Trophoblast cell (in vitro differentiated cells and primary cell): Measurements from ENCODE around the gene TFRC.
"Not testable (repeated sequence)": the region's sequence is repeated elsewhere in the genome, so short reads cannot be mapped to it uniquely, and the experiment has no call there.

ENCODE experiments used
- DNase-seq, 2 donors: peaks; one replicate each; pipeline ENCODE4 v3.0.0-alpha.2; 2016
- H2AFZ ChIP-seq: 2 replicates; pipeline ENCODE4 v1.6.1; 2013; ENCODE audit warnings: low read length, moderate library complexity, mild to moderate bottlenecking; ENCODE audit not compliant: insufficient read depth, poor library complexity
- H2AK5ac ChIP-seq: 2 replicates; pipeline ENCODE4 v1.6.1; 2013; ENCODE audit warnings: mild to moderate bottlenecking, low read length
- H2BK120ac ChIP-seq: 2 replicates; pipeline ENCODE4 v1.6.1; 2013; ENCODE audit warnings: low read length, mild to moderate bottlenecking, moderate library complexity; ENCODE audit not compliant: insufficient read depth, poor library complexity
- H2BK12ac ChIP-seq: 2 replicates; pipeline ENCODE4 v1.6.1; 2013; ENCODE audit warnings: mild to moderate bottlenecking, low read length, moderate library complexity
- H2BK5ac ChIP-seq: 2 replicates; pipeline ENCODE4 v1.6.1; 2013; ENCODE audit warnings: low read length, low read depth, moderate library complexity, mild to moderate bottlenecking; ENCODE audit not compliant: poor library complexity
- H3K14ac ChIP-seq: 2 replicates; pipeline ENCODE4 v1.6.1; 2013; ENCODE audit warnings: mild to moderate bottlenecking, low read length
- H3K18ac ChIP-seq: 2 replicates; pipeline ENCODE4 v1.6.1; 2013; ENCODE audit warnings: mild to moderate bottlenecking, low read length
- H3K23ac ChIP-seq: 2 replicates; pipeline ENCODE4 v1.6.1; 2013; ENCODE audit warnings: low read length
- H3K27ac ChIP-seq: 2 replicates; pipeline ENCODE4 v1.5.1; 2013; ENCODE audit warnings: low read depth, mild to moderate bottlenecking, inconsistent platforms, low read length, moderate library complexity
- H3K27me3 ChIP-seq: 2 replicates; pipeline ENCODE4 v1.6.1; 2013; ENCODE audit warnings: inconsistent platforms, mild to moderate bottlenecking, low read length, moderate library complexity; ENCODE audit not compliant: insufficient read depth
- H3K36me3 ChIP-seq, 2 experiments: 1 replicate in 1 of 2; 2 replicates in 1 of 2; pipeline ENCODE4 v1.6.1; 2013; ENCODE audit warnings: low read length in 2 of 2, mild to moderate bottlenecking in 2 of 2, moderate library complexity in 1 of 2; ENCODE audit not compliant: insufficient read depth in 2 of 2, control insufficient read depth in 1 of 2
- H3K4ac ChIP-seq: 2 replicates; pipeline ENCODE4 v1.6.1; 2013; ENCODE audit warnings: low read depth, mild to moderate bottlenecking, low read length, moderate library complexity
- H3K4me1 ChIP-seq, 2 experiments: 1 replicate in 1 of 2; 2 replicates in 1 of 2; pipeline ENCODE4 v1.6.1; 2013; ENCODE audit warnings: low read length in 2 of 2, mild to moderate bottlenecking in 2 of 2, moderate library complexity in 1 of 2; ENCODE audit not compliant: insufficient read depth in 2 of 2, control insufficient read depth in 1 of 2
- H3K4me2 ChIP-seq: 2 replicates; pipeline ENCODE4 v1.6.1; 2013; ENCODE audit warnings: inconsistent platforms, mild to moderate bottlenecking, low read length, moderate library complexity
- H3K4me3 ChIP-seq: 2 replicates; pipeline ENCODE4 v1.5.1; 2013; ENCODE audit warnings: mild to moderate bottlenecking, low read depth, low read length, inconsistent platforms
- H3K79me1 ChIP-seq: one replicate; pipeline ENCODE4 v1.6.1; 2013; ENCODE audit warnings: low read length
- H3K79me2 ChIP-seq: 2 replicates; pipeline ENCODE4 v1.6.1; 2013; ENCODE audit warnings: low read length, mild to moderate bottlenecking; ENCODE audit not compliant: control insufficient read depth, insufficient read depth, poor library complexity
- H3K9ac ChIP-seq: 2 replicates; pipeline ENCODE4 v1.6.1; 2013; ENCODE audit warnings: mild to moderate bottlenecking, low read length
- H3K9me3 ChIP-seq: 2 replicates; pipeline ENCODE4 v1.6.1; 2013; ENCODE audit warnings: low read depth, mild to moderate bottlenecking, control low read depth, inconsistent platforms, low read length; ENCODE audit not compliant: insufficient read depth
- H4K12ac ChIP-seq: 2 replicates; pipeline ENCODE4 v1.6.1; 2013; ENCODE audit warnings: low read depth, mild to moderate bottlenecking, low read length, moderate library complexity
- H4K8ac ChIP-seq: 2 replicates; pipeline ENCODE4 v1.6.1; 2013; ENCODE audit warnings: low read depth, mild to moderate bottlenecking, low read length, moderate library complexity
- H4K91ac ChIP-seq: one replicate; pipeline ENCODE4 v1.6.1; 2013; ENCODE audit warnings: low read depth, mild to moderate bottlenecking, low read length, moderate library complexity
- WGBS: extraction: QIAGEN DNeasy Blood & Tissue Kit; methylation state at CpG from one replicate; pipeline ENCODE4 v1.1.7; 2013; ENCODE audit warnings: missing lambda C conversion rate; ENCODE audit not compliant: insufficient read length, insufficient coverage; ENCODE audit errors: extremely low coverage; 5-methylcytosine and 5-hydroxymethylcytosine counted together

TFRC gene

GRCh38 chr3:196104707-196105106 is 22.8 kb upstream of the TFRC start:
- H3K79me2 ChIP-seq, H4K91ac ChIP-seq, H3K79me1 ChIP-seq, H3K4ac ChIP-seq, H2AK5ac ChIP-seq, H4K12ac ChIP-seq, H3K4me2 ChIP-seq, H3K27ac ChIP-seq, H3K27me3 ChIP-seq, H3K23ac ChIP-seq, H4K8ac ChIP-seq, H3K36me3 ChIP-seq, H2BK5ac ChIP-seq, H2AFZ ChIP-seq, H3K4me3 ChIP-seq, H3K14ac ChIP-seq, H3K4me1 ChIP-seq, H3K9ac ChIP-seq, H2BK120ac ChIP-seq, H3K18ac ChIP-seq, H3K9me3 ChIP-seq, DNase-seq, H2BK12ac ChIP-seq: not testable (repeated sequence)
- WGBS = no CpG with 5 or more reads among the region's 12 CpGs

GRCh38 chr3:196098365-196098980 is 16.6 kb upstream of the TFRC start:
- H3K4me2 ChIP-seq, H3K14ac ChIP-seq, H4K8ac ChIP-seq, H3K27ac ChIP-seq, H3K9me3 ChIP-seq, H4K12ac ChIP-seq, H3K4ac ChIP-seq, H3K23ac ChIP-seq, H3K4me3 ChIP-seq, H2BK120ac ChIP-seq, H3K36me3 ChIP-seq, H3K27me3 ChIP-seq, H3K79me1 ChIP-seq, H3K18ac ChIP-seq, H2BK12ac ChIP-seq, H4K91ac ChIP-seq, H3K79me2 ChIP-seq, H2BK5ac ChIP-seq, H2AFZ ChIP-seq, DNase-seq, H3K9ac ChIP-seq, H3K4me1 ChIP-seq, H2AK5ac ChIP-seq: not testable (repeated sequence)
- WGBS = no CpG with 5 or more reads among the region's 8 CpGs

GRCh38 chr3:196097373-196098154 is 15.7 kb upstream of the TFRC start:
- Histone ChIP-seq H3K4ac (no peak overlapping the region), H4K8ac (no peak overlapping the region), H3K27me3 (no peaks in the 10 kb centered on the region), H2AK5ac (no peak overlapping the region), H3K4me1 (no peaks in the 10 kb centered on the region), H3K9ac (no peak overlapping the region), H2AFZ (no peak overlapping the region), H2BK12ac (no peak overlapping the region), H3K14ac (no peak overlapping the region), H3K9me3 (no peaks in the 10 kb centered on the region), H3K18ac (no peak overlapping the region), H3K79me1 (no peaks in the 10 kb centered on the region), H3K4me2 (no peak overlapping the region), H3K27ac (no peak overlapping the region), H2BK5ac (no peak overlapping the region), H4K91ac (no peak overlapping the region), H4K12ac (no peak overlapping the region), H3K4me3 (no peak overlapping the region), H3K23ac (no peak overlapping the region), H3K36me3 (no peaks in the 10 kb centered on the region), H2BK120ac (no peak overlapping the region), H3K79me2 (no peaks in the 10 kb centered on the region)
- no peak for DNase-seq
- no CpG with 5 or more reads among the region's 5 CpGs for WGBS

- no peak overlapping the region for H2AK5ac ChIP-seq
- H3K4me3 ChIP-seq = no peak overlapping the region
- no CpG with 5 or more reads among the region's 11 CpGs for WGBS
- H2BK5ac ChIP-seq = no peak overlapping the region
- H3K79me2 ChIP-seq = no peaks in the 10 kb centered on the region
- H2AFZ ChIP-seq = no peak overlapping the region
- H3K14ac ChIP-seq = no peak overlapping the region
- no peak overlapping the region for H4K91ac ChIP-seq
- H3K9ac ChIP-seq = no peak overlapping the region
- no peak overlapping the region for H2BK120ac ChIP-seq
- H4K12ac ChIP-seq = no peak overlapping the region
- H3K9me3 ChIP-seq = no peaks in the 10 kb centered on the region
- H3K4me2 ChIP-seq = no peak overlapping the region
- no peak overlapping the region for H3K27ac ChIP-seq
- no peaks in the 10 kb centered on the region for H3K36me3 ChIP-seq
- H3K4me1 ChIP-seq = no peaks in the 10 kb centered on the region
- no peak overlapping the region for H4K8ac ChIP-seq
- no peak for DNase-seq
- H3K79me1 ChIP-seq = no peaks in the 10 kb centered on the region
- no peak overlapping the region for H2BK12ac ChIP-seq
- no peaks in the 10 kb centered on the region for H3K27me3 ChIP-seq
- H3K23ac ChIP-seq = no peak overlapping the region
- no peak overlapping the region for H3K18ac ChIP-seq
- no peak overlapping the region for H3K4ac ChIP-seq
Observed at GRCh38 chr3:196096382-196096953, 14.6 kb upstream of the TFRC start.
